NOMO-1 treated with dmso at 0.1 percent for 144 hours (cell line): ENCODE data around the gene DPYD.

Experiments used
- DNase-seq: peaks from one replicate; lab custom pipeline; 2025; ENCODE audit not compliant: unreplicated experiment; lab: John Stamatoyannopoulos, UW

DPYD gene

DNA sequence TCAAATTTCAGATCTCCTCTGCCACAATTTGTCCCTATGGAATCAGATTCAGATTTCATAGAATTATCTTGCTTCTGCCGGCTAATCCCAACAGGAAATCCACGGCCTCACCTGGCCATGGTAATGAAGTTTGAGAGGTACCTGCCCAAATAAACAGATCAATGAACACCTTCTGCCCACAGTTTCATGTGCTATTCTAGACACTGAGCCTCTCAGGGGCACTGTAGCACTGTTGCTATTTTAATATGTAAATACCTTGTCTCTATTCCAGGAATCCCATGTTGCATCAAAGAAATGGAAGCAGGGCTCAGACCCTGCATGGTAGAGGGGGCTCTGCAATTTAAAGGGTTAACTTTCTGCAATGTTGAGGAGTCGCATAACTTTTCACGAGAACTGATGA is 606.1 kb downstream of the DPYD start:
- DNase-seq, result no peak

GRCh38 chr1:97308131-97308530 is 612.7 kb downstream of the DPYD start:
- DNase-seq, result no peak

GRCh38 chr1:97307568-97307967 is 613.3 kb downstream of the DPYD start:
- DNase-seq, result no peak

GRCh38 chr1:97307151-97307550 is 613.7 kb downstream of the DPYD start:
- no peak for DNase-seq

GRCh38 chr1:97306504-97306903 is 614.3 kb downstream of the DPYD start:
- no peak for DNase-seq

DNA sequence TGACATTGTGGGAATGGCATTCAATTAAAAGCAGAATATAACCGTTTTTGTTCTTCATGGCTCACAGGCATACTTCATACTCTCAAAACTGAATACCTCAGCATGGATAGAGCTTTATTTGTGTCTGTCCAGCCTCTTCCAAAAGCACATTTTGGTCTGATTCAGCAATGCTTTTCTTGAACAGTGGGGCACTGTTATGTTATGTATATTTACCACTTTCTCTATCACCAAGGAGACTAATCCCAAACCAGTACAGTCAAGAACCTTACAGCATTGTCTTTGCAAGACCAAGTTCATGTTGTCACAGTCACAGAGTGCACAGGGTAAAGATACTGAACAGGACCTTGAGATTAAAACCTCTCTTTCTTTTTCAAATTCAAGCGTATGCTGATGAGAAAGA is 616.5 kb downstream of the DPYD start:
- no peak for DNase-seq

DNA sequence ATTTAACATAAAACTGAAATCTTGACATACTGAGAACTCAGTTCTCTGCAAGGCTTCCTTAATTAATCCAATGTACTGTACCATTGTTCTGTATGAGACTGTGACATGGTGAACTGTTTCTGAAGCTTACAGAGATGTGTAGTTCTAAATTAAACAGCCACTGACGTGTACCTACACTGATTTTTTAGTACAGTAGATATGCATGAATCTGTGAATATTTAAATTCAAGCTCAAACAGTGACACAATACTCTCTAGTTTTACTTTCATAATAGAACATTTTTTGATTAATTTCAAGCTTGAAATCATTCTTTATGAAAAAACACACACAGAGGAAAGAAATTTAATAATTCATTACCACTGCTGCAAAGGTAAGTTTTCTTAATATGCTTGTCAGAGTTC is 621.9 kb downstream of the DPYD start:
- no peak for DNase-seq

DNA sequence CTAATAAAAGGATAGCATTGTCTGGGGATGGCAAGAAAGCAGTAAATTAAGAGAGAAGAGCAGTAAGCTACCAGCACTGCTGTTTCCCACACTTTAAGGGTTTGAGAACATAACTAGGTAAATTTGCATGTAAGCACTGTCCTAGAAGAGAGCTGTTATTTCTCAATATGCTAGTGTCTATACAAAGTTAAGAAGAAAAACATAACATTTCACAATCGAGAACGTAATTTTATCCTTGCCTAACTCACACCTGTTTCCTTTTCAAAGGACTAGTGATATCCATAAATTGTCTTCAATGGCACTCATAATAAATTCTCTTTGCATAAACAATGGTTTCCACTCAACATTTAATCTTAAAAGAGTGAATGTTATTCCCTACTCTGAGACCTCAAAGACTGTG is 623.2 kb downstream of the DPYD start:
- DNase-seq, result no peak

DNA sequence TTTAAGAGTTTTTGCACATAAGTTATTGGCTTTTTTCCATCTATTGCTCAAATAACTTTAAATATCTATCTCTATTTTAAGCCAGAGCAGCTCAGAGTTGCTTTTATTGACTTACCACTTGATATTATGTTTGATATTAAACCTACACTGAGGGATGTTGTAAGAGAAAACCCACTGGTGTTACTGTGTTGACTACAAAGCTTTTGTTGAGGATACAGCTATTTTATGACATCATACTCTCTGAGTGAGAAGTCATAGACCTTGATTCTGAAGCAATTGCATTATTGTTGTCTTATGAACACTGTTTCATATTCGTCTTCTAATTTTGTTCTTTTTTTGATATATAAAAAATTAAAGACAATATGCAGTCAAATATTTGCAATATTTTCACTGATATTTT is 638.9 kb downstream of the DPYD start:
- no peak for DNase-seq

DNA sequence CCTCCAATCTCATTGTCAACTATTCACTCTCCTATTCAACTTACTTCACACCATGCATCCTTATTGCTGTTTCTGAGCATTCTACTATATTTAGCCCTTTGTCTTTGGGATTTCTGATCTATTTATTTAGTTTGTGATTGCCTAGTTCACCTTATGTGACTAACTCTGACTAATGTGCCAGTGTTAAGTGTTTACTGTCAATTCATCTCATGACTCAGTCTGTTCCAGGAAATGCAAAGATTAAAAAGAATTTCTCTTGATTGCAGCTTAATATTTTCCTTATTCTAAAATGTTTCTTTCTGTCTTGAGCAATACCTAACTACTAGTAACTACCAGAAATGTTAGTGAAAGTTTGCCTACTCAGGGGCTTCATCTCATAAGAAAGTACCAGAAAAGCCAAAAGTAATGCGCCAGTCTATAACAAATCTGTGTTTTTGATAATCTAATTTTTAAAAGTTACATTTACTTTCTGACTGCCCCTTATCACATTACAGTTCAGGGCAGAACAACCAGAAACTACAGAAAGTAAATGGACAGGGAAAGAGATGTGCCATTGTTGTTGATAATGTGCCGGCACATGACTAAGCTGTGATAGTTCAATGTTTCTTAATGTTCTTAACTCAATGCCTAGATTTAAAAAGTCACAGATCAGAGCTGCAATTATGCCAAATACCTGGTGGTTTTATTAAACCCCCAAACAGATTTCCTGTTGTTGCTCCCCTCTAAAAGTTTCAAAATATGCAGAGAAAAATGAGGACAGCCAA is 642.8 kb downstream of the DPYD start:
- no peak for DNase-seq

GRCh38 chr1:97271916-97272788 is 648.7 kb downstream of the DPYD start:
- DNase-seq, result no peak

GRCh38 chr1:97270508-97271307 is 650.1 kb downstream of the DPYD start:
- no peak for DNase-seq

DNA sequence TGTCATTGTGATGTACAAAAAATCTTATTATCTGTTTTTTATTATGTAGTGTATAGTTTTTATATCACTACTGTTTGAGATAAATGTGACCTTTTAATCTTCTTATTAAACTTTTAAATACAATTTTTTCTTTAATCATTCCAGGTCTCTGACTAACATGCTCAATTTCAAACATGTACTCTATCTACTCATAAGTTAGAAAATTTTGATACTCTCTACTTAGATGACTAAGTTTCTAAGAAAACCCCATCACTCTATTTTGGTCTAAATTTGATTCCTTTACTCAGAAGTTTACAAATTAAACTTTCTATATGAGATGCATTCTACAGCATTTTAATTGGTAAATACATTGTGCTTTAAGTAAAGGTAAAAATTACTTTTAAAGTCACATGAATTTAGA is 655.2 kb downstream of the DPYD start:
- DNase-seq, result no peak

DNA sequence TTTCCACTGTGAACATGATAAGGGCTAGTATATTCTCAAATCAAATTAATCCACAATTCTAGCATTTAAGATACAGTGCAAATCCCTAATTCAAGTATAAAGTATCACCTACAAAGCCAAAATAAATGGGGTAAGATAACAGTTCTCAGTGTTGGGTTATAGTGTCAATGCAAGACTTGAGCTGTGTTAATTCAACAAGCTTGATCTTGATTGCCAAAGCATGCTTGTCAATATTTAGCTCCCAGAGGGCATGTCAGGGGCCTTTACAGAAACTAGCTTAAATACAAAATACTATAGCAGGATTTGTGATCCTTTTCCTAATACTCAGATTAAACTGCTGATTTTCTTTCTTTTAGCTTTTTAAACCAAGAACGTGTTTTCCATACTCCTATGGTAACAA is 658.0 kb downstream of the DPYD start:
- no peak for DNase-seq

- no peak for DNase-seq
Measured at GRCh38 chr1:97258597-97258996, 662.2 kb downstream of the DPYD start.

- DNase-seq, result no peak
Measured at GRCh38 chr1:97254731-97255463, 665.9 kb downstream of the DPYD start.

GRCh38 chr1:97252925-97253324 is 667.9 kb downstream of the DPYD start:
- no peak for DNase-seq

DNA sequence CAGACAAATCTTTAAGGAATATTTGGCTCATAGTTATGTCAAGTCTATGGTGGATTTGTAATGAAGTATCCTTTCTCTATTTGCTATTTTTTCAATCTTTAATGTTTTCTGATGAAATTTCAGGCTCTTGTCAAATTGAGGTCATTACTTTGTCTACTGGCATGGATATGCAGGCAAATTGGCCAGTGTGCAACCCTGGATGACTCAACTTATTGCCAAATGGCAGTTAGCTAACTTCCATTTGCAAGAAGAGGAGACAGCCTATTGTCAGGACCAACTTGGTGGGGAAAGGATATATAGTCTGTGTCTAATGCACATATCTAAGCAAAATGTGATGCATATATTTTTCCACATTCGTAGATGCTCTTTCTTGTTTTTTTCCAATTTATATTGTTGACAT is 668.8 kb downstream of the DPYD start:
- DNase-seq, result peak; percentile 42

DNA sequence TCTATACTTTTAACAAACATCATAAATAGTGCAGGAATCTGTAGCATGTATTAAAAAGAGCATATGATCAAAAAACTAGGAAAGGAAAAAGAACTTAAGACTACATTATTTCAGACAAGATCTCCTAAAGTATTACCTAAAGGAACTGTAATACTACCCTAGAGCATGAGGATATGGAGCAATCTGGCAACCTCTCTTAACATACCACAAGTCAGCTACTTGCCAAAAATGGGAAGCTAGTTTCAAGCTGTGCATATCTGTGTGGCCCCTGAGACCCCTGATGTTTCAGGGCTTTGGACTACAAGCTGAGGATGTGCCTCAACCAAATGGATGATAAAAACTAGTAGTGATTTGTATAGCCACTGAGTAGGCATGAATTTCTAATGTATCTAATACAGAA is 673.6 kb downstream of the DPYD start:
- peak; percentile 21 for DNase-seq

GRCh38 chr1:97245682-97246081 is 675.2 kb downstream of the DPYD start:
- DNase-seq, result no peak

- no peak for DNase-seq
Measured at GRCh38 chr1:97245026-97245425, 675.8 kb downstream of the DPYD start.
